Measurements from ENCODE around the gene ST3GAL5.
"Not testable (repeated sequence)": the region's sequence is repeated elsewhere in the genome, so short reads cannot be mapped to it uniquely, and the experiment has no call there.

ST3GAL5 gene

GRCh38 chr2:85888684-85889626, at the start of gene ST3GAL5:
TSS of gene ST3GAL5 (minus strand) at chr2:85888990. CDS start at chr2:85888905, 85 bp downstream.
- peak; percentile 94 for DNase-seq

GRCh38 chr2:85938456-85938855, 49.7 kb upstream of the ST3GAL5 start:
- no peak for DNase-seq

GRCh38 chr2:85937069-85937439, 48.3 kb upstream of the ST3GAL5 start:
- DNase-seq, result no peak

GRCh38 chr2:85936421-85937068, 47.8 kb upstream of the ST3GAL5 start:
- no peak for DNase-seq

GRCh38 chr2:85935746-85936208, 47.0 kb upstream of the ST3GAL5 start:
- DNase-seq, result no peak

- no peak for DNase-seq
Measured at GRCh38 chr2:85935170-85935745, 46.5 kb upstream of the ST3GAL5 start.

- DNase-seq, result peak; percentile 14
Measured at GRCh38 chr2:85933753-85934594, 45.2 kb upstream of the ST3GAL5 start.

GRCh38 chr2:85931151-85931550, 42.4 kb upstream of the ST3GAL5 start:
- DNase-seq, result not testable (repeated sequence)

- DNase-seq, result no peak
Measured at GRCh38 chr2:85930129-85931124, 41.6 kb upstream of the ST3GAL5 start.

- no peak for DNase-seq
Measured at GRCh38 chr2:85929096-85930050, 40.6 kb upstream of the ST3GAL5 start.

GRCh38 chr2:85926931-85927661, 38.3 kb upstream of the ST3GAL5 start:
- no peak for DNase-seq

- no peak for DNase-seq
Measured at GRCh38 chr2:85926526-85926925, 37.7 kb upstream of the ST3GAL5 start.

- DNase-seq, result no peak
Measured at GRCh38 chr2:85925216-85925671, 36.5 kb upstream of the ST3GAL5 start.

GRCh38 chr2:85924522-85924921, 35.7 kb upstream of the ST3GAL5 start:
- no peak for DNase-seq

- no peak for DNase-seq
Measured at GRCh38 chr2:85922199-85922598, 33.4 kb upstream of the ST3GAL5 start.

GRCh38 chr2:85921659-85922058, 32.9 kb upstream of the ST3GAL5 start:
- DNase-seq, result no peak

- DNase-seq, result no peak
Measured at GRCh38 chr2:85920810-85921545, 32.2 kb upstream of the ST3GAL5 start.

Measured in stimulated activated CD4-positive, alpha-beta T cell treated with anti-CD3 and anti-CD28 coated beads, Interleukin-15, amount 100 ng/mL, for 24 hours (primary cell).